Panc1 (cell line): ENCODE measurements around the gene TRIO.

Experiments used
- POLR2AphosphoS5 ChIP-seq: IDR thresholded peaks from 2 replicates; pipeline ENCODE4 v1.6.1; 2012; ENCODE audit warnings: mild to moderate bottlenecking, low read depth, low read length, moderate library complexity
- SIN3A ChIP-seq: IDR thresholded peaks from 2 replicates; pipeline ENCODE4 v1.6.1; 2012; ENCODE audit warnings: low read depth, mild to moderate bottlenecking, low read length, moderate library complexity, borderline replicate concordance; ENCODE audit not compliant: insufficient read depth
- TF ChIP-seq, protein P1 (sequence below), 2 experiments: IDR thresholded peaks; 2 replicates each; pipeline ENCODE4 v1.6.1; 2011 to 2012; ENCODE audit warnings: low read depth in 2 of 2, control low read depth in 1 of 2, low read length in 1 of 2, mild to moderate bottlenecking in 1 of 2, moderate library complexity in 1 of 2; ENCODE audit not compliant: insufficient read depth in 1 of 2
- TF ChIP-seq, protein P2 (sequence below): fragments of 450-650 bp; IDR thresholded peaks from 2 replicates; pipeline ENCODE4 v1.5.1; 2017; ENCODE audit warnings: mild to moderate bottlenecking

DNA sequence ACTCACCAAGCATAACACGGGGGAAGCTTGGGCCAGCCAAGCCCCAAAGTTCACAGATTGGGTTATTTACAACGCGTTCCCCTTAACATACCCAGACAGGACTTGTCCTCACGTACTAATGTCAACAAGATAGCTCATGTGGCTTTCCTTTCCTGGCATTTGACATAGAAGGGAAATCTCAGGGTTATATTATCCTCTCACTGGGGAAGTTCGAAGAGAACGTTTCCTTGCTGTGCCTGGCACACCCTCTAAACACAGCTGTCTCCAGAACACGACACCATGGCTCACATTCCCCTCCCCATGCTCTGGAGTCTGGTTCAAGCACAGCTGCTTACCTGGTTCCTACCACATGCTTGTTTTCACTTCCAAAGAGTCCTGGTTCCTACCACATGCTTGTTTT, 391.6 kb downstream of the TRIO start:
- TF ChIP-seq, protein P1, sequence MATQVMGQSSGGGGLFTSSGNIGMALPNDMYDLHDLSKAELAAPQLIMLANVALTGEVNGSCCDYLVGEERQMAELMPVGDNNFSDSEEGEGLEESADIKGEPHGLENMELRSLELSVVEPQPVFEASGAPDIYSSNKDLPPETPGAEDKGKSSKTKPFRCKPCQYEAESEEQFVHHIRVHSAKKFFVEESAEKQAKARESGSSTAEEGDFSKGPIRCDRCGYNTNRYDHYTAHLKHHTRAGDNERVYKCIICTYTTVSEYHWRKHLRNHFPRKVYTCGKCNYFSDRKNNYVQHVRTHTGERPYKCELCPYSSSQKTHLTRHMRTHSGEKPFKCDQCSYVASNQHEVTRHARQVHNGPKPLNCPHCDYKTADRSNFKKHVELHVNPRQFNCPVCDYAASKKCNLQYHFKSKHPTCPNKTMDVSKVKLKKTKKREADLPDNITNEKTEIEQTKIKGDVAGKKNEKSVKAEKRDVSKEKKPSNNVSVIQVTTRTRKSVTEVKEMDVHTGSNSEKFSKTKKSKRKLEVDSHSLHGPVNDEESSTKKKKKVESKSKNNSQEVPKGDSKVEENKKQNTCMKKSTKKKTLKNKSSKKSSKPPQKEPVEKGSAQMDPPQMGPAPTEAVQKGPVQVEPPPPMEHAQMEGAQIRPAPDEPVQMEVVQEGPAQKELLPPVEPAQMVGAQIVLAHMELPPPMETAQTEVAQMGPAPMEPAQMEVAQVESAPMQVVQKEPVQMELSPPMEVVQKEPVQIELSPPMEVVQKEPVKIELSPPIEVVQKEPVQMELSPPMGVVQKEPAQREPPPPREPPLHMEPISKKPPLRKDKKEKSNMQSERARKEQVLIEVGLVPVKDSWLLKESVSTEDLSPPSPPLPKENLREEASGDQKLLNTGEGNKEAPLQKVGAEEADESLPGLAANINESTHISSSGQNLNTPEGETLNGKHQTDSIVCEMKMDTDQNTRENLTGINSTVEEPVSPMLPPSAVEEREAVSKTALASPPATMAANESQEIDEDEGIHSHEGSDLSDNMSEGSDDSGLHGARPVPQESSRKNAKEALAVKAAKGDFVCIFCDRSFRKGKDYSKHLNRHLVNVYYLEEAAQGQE (IDR thresholded peaks at IDR 0.05; ENCODE audit: insufficient read depth in 1 of 2, low read depth in 2 of 2, low read length in 1 of 2) = no peak
- TF ChIP-seq, protein P2, sequence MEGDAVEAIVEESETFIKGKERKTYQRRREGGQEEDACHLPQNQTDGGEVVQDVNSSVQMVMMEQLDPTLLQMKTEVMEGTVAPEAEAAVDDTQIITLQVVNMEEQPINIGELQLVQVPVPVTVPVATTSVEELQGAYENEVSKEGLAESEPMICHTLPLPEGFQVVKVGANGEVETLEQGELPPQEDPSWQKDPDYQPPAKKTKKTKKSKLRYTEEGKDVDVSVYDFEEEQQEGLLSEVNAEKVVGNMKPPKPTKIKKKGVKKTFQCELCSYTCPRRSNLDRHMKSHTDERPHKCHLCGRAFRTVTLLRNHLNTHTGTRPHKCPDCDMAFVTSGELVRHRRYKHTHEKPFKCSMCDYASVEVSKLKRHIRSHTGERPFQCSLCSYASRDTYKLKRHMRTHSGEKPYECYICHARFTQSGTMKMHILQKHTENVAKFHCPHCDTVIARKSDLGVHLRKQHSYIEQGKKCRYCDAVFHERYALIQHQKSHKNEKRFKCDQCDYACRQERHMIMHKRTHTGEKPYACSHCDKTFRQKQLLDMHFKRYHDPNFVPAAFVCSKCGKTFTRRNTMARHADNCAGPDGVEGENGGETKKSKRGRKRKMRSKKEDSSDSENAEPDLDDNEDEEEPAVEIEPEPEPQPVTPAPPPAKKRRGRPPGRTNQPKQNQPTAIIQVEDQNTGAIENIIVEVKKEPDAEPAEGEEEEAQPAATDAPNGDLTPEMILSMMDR = no peak
- TF ChIP-seq SIN3A = no peak
- TF ChIP-seq POLR2AphosphoS5 = no peak
